HG02642 (cell line): ENCODE results near the gene LRRC25.
"Not testable (repeated sequence)": the region's sequence is repeated elsewhere in the genome, so short reads cannot be mapped to it uniquely, and the experiment has no call there.

Experiments used
- ATAC-seq: cut with Tn5 transposase; IDR thresholded peaks from one replicate; pipeline ENCODE4 v1.9.1; 2021; ENCODE audit warnings: mild to moderate bottlenecking; ENCODE audit not compliant: unreplicated experiment, poor library complexity

LRRC25 gene

GRCh38 chr19:18385675-18386542 is 11.5 kb downstream of the LRRC25 start, which contains the start of gene GDF15:
TSS of gene GDF15 (plus strand) at chr19:18386158. CDS start at chr19:18386190, 32 bp downstream.
- ATAC-seq = no peak

DNA sequence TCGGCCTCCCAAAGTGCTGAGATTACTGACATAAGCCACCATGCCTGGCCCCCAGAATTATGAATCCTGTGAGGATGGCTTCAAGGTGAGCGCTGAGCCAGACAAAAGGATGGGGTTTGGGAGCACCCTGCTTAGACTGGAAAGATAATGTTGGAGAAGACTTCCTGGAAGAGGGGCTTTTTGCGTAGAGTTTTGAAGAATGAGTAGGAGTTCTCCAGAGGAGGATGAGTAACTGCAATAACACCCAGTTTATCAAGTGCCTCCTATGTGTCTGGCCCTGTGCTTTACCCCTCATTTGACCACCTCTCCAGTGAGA is 12.1 kb downstream of the LRRC25 start:
- no peak for ATAC-seq

DNA sequence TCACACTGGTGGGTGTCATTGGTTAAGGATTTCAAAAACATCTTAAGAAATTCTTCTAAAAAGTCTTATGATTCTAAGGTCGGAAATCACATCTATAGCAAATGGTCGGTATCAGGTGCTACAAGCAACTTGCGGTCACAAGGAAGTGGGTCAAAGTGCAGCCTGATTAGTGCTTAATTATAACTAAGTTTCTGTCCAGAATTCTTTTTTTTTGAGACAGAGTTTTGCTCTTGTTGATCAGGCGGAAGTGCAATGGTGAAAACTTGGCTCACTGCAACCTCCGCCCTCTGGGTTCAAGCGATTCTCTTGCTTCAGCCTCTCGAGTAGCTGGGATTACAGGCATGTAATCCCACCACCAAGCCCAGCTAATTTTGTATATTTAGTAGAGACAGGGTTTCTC is 12.6 kb downstream of the LRRC25 start:
- no peak for ATAC-seq

- not testable (repeated sequence) for ATAC-seq
Measured at GRCh38 chr19:18383622-18384021, 13.8 kb downstream of the LRRC25 start.

GRCh38 chr19:18380843-18381242 is 16.6 kb downstream of the LRRC25 start:
- ATAC-seq = no peak

- ATAC-seq = no peak
Measured at GRCh38 chr19:18379803-18380747, 17.3 kb downstream of the LRRC25 start.

- no peak for ATAC-seq
Measured at GRCh38 chr19:18377026-18377425, 20.4 kb downstream of the LRRC25 start.

DNA sequence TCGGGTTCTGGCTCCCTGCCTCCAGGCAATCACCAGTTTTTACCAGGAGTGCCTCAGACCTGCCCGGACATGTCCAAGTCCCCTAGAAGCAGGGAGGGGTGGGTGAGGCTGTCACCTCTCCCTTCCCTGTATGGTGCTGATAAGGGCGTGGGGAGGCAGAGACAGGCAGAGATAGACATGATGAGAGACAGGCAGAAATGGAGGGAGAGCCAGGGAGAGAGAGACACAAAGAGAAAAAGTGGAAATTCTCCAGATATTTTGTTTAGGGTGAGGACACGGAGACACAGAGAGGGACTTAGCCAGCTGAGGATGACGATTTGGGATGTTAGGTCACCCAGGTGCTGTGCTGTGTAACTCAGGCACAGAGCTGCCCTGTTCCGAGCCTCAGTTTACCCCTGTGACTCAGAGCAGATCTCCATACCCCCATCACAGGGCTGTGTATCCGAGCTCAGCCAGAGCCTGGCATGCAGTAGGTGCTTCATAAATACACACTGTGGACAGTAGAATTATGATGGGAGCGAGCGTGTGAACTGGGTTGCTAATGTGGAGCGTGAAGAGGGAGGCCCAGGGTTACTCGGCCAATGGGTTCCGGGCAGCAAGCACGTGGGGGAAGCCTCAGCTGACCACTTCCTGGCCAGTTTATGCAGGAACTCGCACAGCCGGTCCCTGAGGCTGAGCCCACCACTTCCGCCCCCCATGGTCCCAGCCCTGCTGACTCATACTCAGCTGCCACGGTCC is 23.4 kb downstream of the LRRC25 start:
- peak; percentile 81 for ATAC-seq

DNA sequence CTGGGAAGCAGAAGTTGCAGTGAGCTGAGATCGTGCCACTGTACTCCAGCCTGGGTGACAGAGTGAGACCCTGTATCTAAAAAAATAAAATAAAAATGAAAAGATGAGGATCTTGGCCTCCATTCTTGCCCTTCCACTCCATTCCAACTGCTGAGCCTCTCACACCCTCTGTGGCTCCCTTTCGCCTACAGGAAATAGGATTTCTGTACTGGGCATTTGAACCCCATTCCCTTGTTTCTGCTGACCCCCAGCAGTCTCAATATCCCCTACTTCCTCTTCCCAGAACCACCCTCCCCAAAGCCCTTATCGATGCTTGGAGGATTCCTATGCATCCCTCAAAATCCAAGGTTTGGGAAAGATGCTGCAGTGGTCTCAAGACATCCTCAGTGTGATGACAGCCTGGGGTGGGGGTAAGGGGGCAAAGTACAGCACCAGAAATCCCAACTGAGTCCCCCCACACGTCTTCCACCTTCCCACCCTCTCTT is 24.0 kb downstream of the LRRC25 start:
- ATAC-seq = no peak

- ATAC-seq = no peak
Measured at GRCh38 chr19:18368504-18369222, 28.8 kb downstream of the LRRC25 start.

DNA sequence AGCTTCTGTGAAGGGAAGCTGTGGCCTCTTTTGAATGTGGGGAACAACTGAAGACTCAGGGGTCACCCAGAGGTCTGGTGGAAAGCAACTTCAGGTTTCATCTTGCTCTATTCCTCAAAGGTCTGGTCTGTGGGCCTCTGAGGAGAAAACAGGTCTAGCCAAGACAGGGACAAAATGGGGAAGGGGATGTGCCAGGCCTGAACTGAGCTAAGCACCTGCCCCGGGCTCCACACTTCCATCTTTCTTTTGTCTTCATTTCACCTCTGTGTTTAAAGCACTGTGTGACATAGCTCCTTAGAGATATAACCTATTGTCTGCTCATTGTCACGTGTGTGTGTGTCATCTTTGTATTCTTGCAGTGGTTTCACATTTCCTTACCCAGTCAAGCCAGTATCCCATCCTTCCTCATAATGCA is 31.4 kb downstream of the LRRC25 start:
- ATAC-seq = no peak

- ATAC-seq = no peak
Measured at GRCh38 chr19:18364826-18365528, 32.4 kb downstream of the LRRC25 start.

GRCh38 chr19:18364277-18364825 is 33.1 kb downstream of the LRRC25 start:
- not testable (repeated sequence) for ATAC-seq

GRCh38 chr19:18363787-18364186 is 33.6 kb downstream of the LRRC25 start:
- ATAC-seq = no peak

GRCh38 chr19:18362934-18363542 is 34.4 kb downstream of the LRRC25 start:
- no peak for ATAC-seq

DNA sequence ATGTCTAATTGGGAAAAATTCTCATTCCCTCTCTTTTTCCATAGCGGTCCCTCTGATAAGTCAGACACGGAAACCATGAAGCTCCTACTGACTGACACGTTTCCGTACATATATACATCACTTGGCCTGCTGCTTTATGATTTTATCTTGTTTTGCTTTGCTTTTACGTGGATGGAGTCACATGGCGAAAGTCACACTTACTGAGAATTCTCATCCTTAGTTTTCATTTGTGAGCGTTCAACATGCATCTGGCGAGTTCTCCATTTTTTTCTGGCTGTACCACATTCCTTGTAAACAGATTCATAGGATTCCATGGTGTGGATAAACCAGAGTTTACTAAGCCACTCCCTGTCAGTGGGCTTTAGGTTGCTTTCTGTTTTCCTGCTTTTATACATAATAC is 35.8 kb downstream of the LRRC25 start:
- no peak for ATAC-seq

GRCh38 chr19:18357041-18357440 is 40.4 kb downstream of the LRRC25 start:
- ATAC-seq = no peak

DNA sequence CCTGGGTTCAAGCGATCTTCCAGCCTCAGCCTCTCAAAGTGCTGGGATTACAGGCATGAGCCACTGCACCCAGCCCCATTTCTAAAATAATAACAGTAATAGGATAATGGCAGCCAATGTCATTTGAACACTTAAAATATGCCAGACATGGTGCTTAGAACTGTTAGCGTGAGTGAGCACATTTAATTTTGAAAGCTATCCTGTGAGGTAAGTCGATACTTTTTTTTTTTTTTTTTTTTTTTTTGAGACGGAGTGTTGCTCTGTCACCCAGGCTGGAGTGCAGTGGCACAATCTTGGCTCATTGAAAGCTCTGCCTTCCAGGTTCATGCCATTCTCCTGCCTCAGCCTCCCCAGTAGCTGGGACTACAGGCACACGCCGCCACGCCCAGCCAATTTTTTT is 42.7 kb downstream of the LRRC25 start:
- ATAC-seq = not testable (repeated sequence)
